IMR-90 (cell line): ENCODE measurements around the gene KMT5C.

ENCODE experiments used
- BHLHE40 ChIP-seq: fragments of 150-350 bp; IDR thresholded peaks from 2 replicates; pipeline ENCODE4 v1.6.1; 2016; ENCODE audit warnings: mild to moderate bottlenecking, low read depth, low read length
- CTCF ChIP-seq: conservative IDR thresholded peaks from 2 replicates; pipeline ENCODE4 v1.5.1; 2012; ENCODE audit warnings: mild to moderate bottlenecking, low read depth, low read length, improper control_type of control experiment
- ELK1 ChIP-seq: fragments of 150-350 bp; IDR thresholded peaks from 2 replicates; pipeline ENCODE4 v1.6.1; 2016; ENCODE audit warnings: low read depth, mild to moderate bottlenecking, low read length, moderate library complexity, borderline replicate concordance
- POLR2A ChIP-seq: IDR thresholded peaks from 2 replicates; pipeline ENCODE4 v1.6.1; 2012; ENCODE audit warnings: mild to moderate bottlenecking, low read depth, low read length
- RAD21 ChIP-seq: IDR thresholded peaks from 2 replicates; pipeline ENCODE4 v1.6.1; 2012; ENCODE audit warnings: low read length, improper control_type of control experiment
- RCOR1 ChIP-seq: IDR thresholded peaks from 2 replicates; pipeline ENCODE4 v1.6.1; 2012; ENCODE audit warnings: mild to moderate bottlenecking, low read length, improper control_type of control experiment; ENCODE audit not compliant: insufficient replicate concordance
- RFX5 ChIP-seq: IDR thresholded peaks from 2 replicates; pipeline ENCODE4 v1.8.0; 2012; ENCODE audit warnings: low read depth, mild to moderate bottlenecking, low read length, moderate library complexity
- USF2 ChIP-seq: fragments of 150-350 bp; IDR thresholded peaks from 2 replicates; pipeline ENCODE4 v1.6.1; 2017; ENCODE audit warnings: mild to moderate bottlenecking, antibody characterized with exemption, low read length, low read depth

GRCh38 chr19:55360902-55361301, 21.2 kb downstream of the KMT5C start:
- TF ChIP-seq ELK1 (no peak), POLR2A (no peak), CTCF (no peak), RAD21 (no peak), RCOR1 (no peak), BHLHE40 (no peak), RFX5 (no peak), USF2 (no peak)
